SU-DHL-6 (cell line): ENCODE data around the gene LIMS4.
"Not testable (repeated sequence)": the region's sequence is repeated elsewhere in the genome, so short reads cannot be mapped to it uniquely, and the experiment has no call there.

Experiments used
- EZH2phosphoT487 ChIP-seq: fragments of 200-600 bp; sonication (generic), shearing (Covaris generic); conservative IDR thresholded peaks from 2 replicates; pipeline ENCODE4 v1.6.1; 2018; ENCODE audit warnings: mild to moderate bottlenecking, antibody characterized with exemption, low read length, moderate library complexity, mixed read lengths
- TF ChIP-seq, protein P1 (sequence below): fragments of 200-600 bp; sonication (generic); IDR thresholded peaks from one replicate; pipeline ENCODE4 v1.5.1; 2017; ENCODE audit warnings: antibody characterized with exemption, mild to moderate bottlenecking, low read length, moderate library complexity; ENCODE audit not compliant: insufficient read depth, poor library complexity, severe bottlenecking

GRCh38 chr2:110474898-110475297 lies 2.3 kb upstream of the LIMS4 start:
- TF ChIP-seq, protein P1, sequence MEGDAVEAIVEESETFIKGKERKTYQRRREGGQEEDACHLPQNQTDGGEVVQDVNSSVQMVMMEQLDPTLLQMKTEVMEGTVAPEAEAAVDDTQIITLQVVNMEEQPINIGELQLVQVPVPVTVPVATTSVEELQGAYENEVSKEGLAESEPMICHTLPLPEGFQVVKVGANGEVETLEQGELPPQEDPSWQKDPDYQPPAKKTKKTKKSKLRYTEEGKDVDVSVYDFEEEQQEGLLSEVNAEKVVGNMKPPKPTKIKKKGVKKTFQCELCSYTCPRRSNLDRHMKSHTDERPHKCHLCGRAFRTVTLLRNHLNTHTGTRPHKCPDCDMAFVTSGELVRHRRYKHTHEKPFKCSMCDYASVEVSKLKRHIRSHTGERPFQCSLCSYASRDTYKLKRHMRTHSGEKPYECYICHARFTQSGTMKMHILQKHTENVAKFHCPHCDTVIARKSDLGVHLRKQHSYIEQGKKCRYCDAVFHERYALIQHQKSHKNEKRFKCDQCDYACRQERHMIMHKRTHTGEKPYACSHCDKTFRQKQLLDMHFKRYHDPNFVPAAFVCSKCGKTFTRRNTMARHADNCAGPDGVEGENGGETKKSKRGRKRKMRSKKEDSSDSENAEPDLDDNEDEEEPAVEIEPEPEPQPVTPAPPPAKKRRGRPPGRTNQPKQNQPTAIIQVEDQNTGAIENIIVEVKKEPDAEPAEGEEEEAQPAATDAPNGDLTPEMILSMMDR: not testable (repeated sequence)
- not testable (repeated sequence) for TF ChIP-seq EZH2phosphoT487
